Vagina (tissue), 2 donors: ENCODE data around the gene TTC34. TPM values are rescaled to one million over a fixed set of nuclear protein-coding genes. Genes with fewer than 3 reads are reported as not detected.

Experiments
- DNase-seq, 2 donors: peaks; one replicate each; pipeline ENCODE4 v3.0.0-alpha.2; 2017; ENCODE audit errors: extremely low spot score in 2 of 2
- H3K27ac ChIP-seq: fragments of 200-600 bp; sonication (generic); one replicate; pipeline ENCODE4 v1.5.1; 2019
- H3K27me3 ChIP-seq: fragments of 200-600 bp; sonication (generic); one replicate; pipeline ENCODE4 v1.5.1; 2019
- H3K36me3 ChIP-seq, 2 donors: fragments of 200-600 bp; sonication (generic); one replicate each; pipeline ENCODE4 v1.5.1; 2017 to 2019
- H3K4me1 ChIP-seq: fragments of 200-600 bp; sonication (generic); one replicate; pipeline ENCODE4 v1.5.1; 2019
- H3K4me3 ChIP-seq, 2 donors: fragments of 200-600 bp; sonication (generic); 1 replicate in 1 of 2; 2 replicates in 1 of 2; pipeline ENCODE4 v1.5.1; 2016 to 2019
- H3K9me3 ChIP-seq: fragments of 200-600 bp; sonication (generic); one replicate; pipeline ENCODE4 v1.5.1; 2019
- CTCF ChIP-seq, 3 experiments: fragments of 450-650 bp in 2 of 3; fragments of 200-600 bp in 1 of 3; sonication (generic) in 1 of 3; IDR thresholded peaks; one replicate each; pipeline ENCODE4 v1.5.1; 2017 to 2019; ENCODE audit warnings: antibody characterized with exemption in 3 of 3, mild to moderate bottlenecking in 2 of 3, moderate library complexity in 2 of 3
- POLR2A ChIP-seq, 2 donors: fragments of 450-650 bp; IDR thresholded peaks; one replicate each; pipeline ENCODE4 v1.6.1; 2017; ENCODE audit warnings: antibody characterized with exemption in 2 of 2, mild to moderate bottlenecking in 2 of 2, moderate library complexity in 2 of 2
- POLR2AphosphoS5 ChIP-seq, 2 donors: sonication (generic); formaldehyde crosslinking; IDR thresholded peaks; one replicate each; pipeline ENCODE4 v1.9.0; 2017; ENCODE audit warnings: antibody characterized with exemption in 2 of 2, mild to moderate bottlenecking in 2 of 2, low read depth in 1 of 2; ENCODE audit not compliant: insufficient read depth in 1 of 2
- intact Hi-C: fragments of 100-400 bp; cut with DNase I; formaldehyde crosslinking; loops from one replicate; pipeline ENCODE4 v1.15.1; 2023
- total RNA-seq: library from RNA; depleted of rRNA; stranded (reverse); fragments of >200 nt; gene quantifications from one replicate; pipeline ENCODE4 v1.2.3, GENCODE V29; 2016

Gene TTC34
- total RNA-seq, 1 donor from 2014 or later: under 0.01 TPM

GRCh38 chr1:2633936-2634491 is 167.5 kb downstream of the TTC34 start:
- intact Hi-C loops: no loop called here
- H3K4me3 ChIP-seq: no peak overlapping the region
- H3K27me3 ChIP-seq: peaks cover 4% of the 10 kb centered on the region
- TF ChIP-seq POLR2A (IDR thresholded peaks at IDR 0.05): no peak
- no peak for TF ChIP-seq CTCF (IDR thresholded peaks at IDR 0.05)
- no peak for TF ChIP-seq POLR2AphosphoS5 (IDR thresholded peaks at IDR 0.05; ENCODE audit: insufficient read depth in 1 of 2, low read depth in 1 of 2)
- no peak for DNase-seq
- H3K9me3 ChIP-seq: no peaks in the 10 kb centered on the region
- no peak overlapping the region for H3K27ac ChIP-seq
- no peaks in the 10 kb centered on the region for H3K36me3 ChIP-seq
- H3K4me1 ChIP-seq: peaks cover under 1% of the 10 kb centered on the region

- H3K36me3 ChIP-seq: no peaks in the 10 kb centered on the region
- intact Hi-C loops: no loop called here
- peaks cover 6% of the 10 kb centered on the region for H3K4me1 ChIP-seq
- peaks cover 10% of the 10 kb centered on the region for H3K27me3 ChIP-seq
- no peak for DNase-seq
- H3K4me3 ChIP-seq: no peak overlapping the region
- TF ChIP-seq POLR2AphosphoS5 (IDR thresholded peaks at IDR 0.05; ENCODE audit: insufficient read depth in 1 of 2, low read depth in 1 of 2) (no peak), CTCF (IDR thresholded peaks at IDR 0.05) (no peak), POLR2A (IDR thresholded peaks at IDR 0.05) (no peak)
- H3K27ac ChIP-seq: no peak overlapping the region
- H3K9me3 ChIP-seq: no peaks in the 10 kb centered on the region
Observed at GRCh38 chr1:2633366-2633935, 168.0 kb downstream of the TTC34 start.

GRCh38 chr1:2632561-2633361 is 168.7 kb downstream of the TTC34 start, which contains the start of gene MMEL1:
MMEL1 (minus strand) TSS chr1:2633016; CDS start chr1:2629484, 3,532 bp downstream.
- no peak within 1 kb of the TSS for H3K27ac ChIP-seq
- H3K9me3 ChIP-seq: no peaks in the 10 kb centered on the region
- H3K36me3 ChIP-seq: no peaks in the 10 kb centered on the region
- peaks cover 7% of the 10 kb centered on the region for H3K4me1 ChIP-seq
- no peak for TF ChIP-seq POLR2A (IDR thresholded peaks at IDR 0.05)
- no peak for TF ChIP-seq POLR2AphosphoS5 (IDR thresholded peaks at IDR 0.05; ENCODE audit: insufficient read depth in 1 of 2, low read depth in 1 of 2)
- TF ChIP-seq CTCF (IDR thresholded peaks at IDR 0.05): no peak
- no peak within 1 kb of the TSS for H3K4me3 ChIP-seq
- peaks cover 10% of the 10 kb centered on the region for H3K27me3 ChIP-seq
- intact Hi-C loops: no loop called here
- DNase-seq: no peak

- intact Hi-C loops: no loop called here
- Histone ChIP-seq H3K4me1 (peaks cover 7% of the 10 kb centered on the region), H3K4me3 (no peak overlapping the region), H3K36me3 (no peaks in the 10 kb centered on the region), H3K27ac (no peak overlapping the region), H3K9me3 (no peaks in the 10 kb centered on the region), H3K27me3 (peaks cover 10% of the 10 kb centered on the region)
- no peak for DNase-seq
- TF ChIP-seq POLR2A (IDR thresholded peaks at IDR 0.05): no peak
- no peak for TF ChIP-seq CTCF (IDR thresholded peaks at IDR 0.05)
- no peak for TF ChIP-seq POLR2AphosphoS5 (IDR thresholded peaks at IDR 0.05; ENCODE audit: insufficient read depth in 1 of 2, low read depth in 1 of 2)
Observed at GRCh38 chr1:2632051-2632430, 169.5 kb downstream of the TTC34 start.
